ENCODE measurements around the gene RHOT1. TPM values are rescaled to one million over a fixed set of nuclear protein-coding genes. Genes with fewer than 3 reads are reported as not detected.

The RHOT1 gene
- total and polyA plus RNA-seq, 2 donors (not counting 3 experiments of a cell fraction or from before 2014, with no cell fraction given), result 23.5 to 28.8 TPM

GRCh38 chr17:32258383-32259140 lies 116.3 kb downstream of the RHOT1 start:
- intact Hi-C loops (cut with micrococcal nuclease) (no loop called here), dilution Hi-C loops (cut with MboI; ENCODE audit: extremely low pct_ligation_motif_present, low sequenced_read_pairs) (no loop called here)
- no peak overlapping the region for H3K4me3 ChIP-seq (replicated peaks in 1 of 3; ENCODE audit: insufficient read depth in 1 of 3, low read depth in 1 of 3, low read length in 3 of 3)
- no peaks in the 10 kb centered on the region for H3K9me3 ChIP-seq (replicated peaks; ENCODE audit: control insufficient read depth, insufficient read depth, low read length)
- POLR2A ChIA-PET, result no interaction called here
- H3K9ac ChIP-seq (replicated peaks; ENCODE audit: extremely low read depth, insufficient read depth, low read length), result no peak overlapping the region
- no peaks in the 10 kb centered on the region for H4K20me1 ChIP-seq (replicated peaks; ENCODE audit: control insufficient read depth, extremely low read depth, insufficient read depth, low read length)
- DNase-seq (ENCODE audit: low read depth, low spot score), result no peak
- peaks cover 16 to 38% of the 10 kb centered on the region in 2 experiments for H3K27me3 ChIP-seq (ENCODE audit: control insufficient read depth in 2 of 2, insufficient read depth in 2 of 2, low read length in 2 of 2)
- H3K27ac ChIP-seq (ENCODE audit: insufficient read depth, low read depth, low read length), result no peak overlapping the region
- no peak for TF ChIP-seq JUN (IDR thresholded peaks at IDR 0.05; ENCODE audit: borderline replicate concordance, insufficient read depth, insufficient read length, low read depth)
- no peak for TF ChIP-seq EZH2 (IDR thresholded peaks at IDR 0.05; ENCODE audit: borderline replicate concordance, low read depth, low read length, severe bottlenecking)
- TF ChIP-seq FOS (IDR thresholded peaks at IDR 0.05; ENCODE audit: borderline replicate concordance, insufficient read depth, low read length), result no peak
- TF ChIP-seq GATA2 (IDR thresholded peaks at IDR 0.05; ENCODE audit: insufficient read depth, insufficient read length, low read depth, low read length), result no peak
- no peak for TF ChIP-seq CTCF (IDR thresholded peaks at IDR 0.05; ENCODE audit: extremely low read depth in 1 of 2, insufficient read depth in 1 of 2, low read depth in 1 of 2, low read length in 2 of 2)
- no peak for TF ChIP-seq MYC (IDR thresholded peaks at IDR 0.05; ENCODE audit: low read depth, low read length)
- TF ChIP-seq POLR2AphosphoS5 (IDR thresholded peaks at IDR 0.05; ENCODE audit: insufficient read depth, low read depth, low read length), result no peak
- no peak for TF ChIP-seq MAX (IDR thresholded peaks at IDR 0.05; ENCODE audit: insufficient read depth, insufficient read length)
- TF ChIP-seq POLR2A (IDR thresholded peaks at IDR 0.05; ENCODE audit: low read depth, low read length), result no peak
- H3K79me2 ChIP-seq (ENCODE audit: control insufficient read depth, insufficient read depth, low read length), result no peaks in the 10 kb centered on the region
- no TSS peak for BruUV-seq (replicated peaks)
- CTCF ChIA-PET, result interaction anchor here (1.1 to 1.5 kb wide), 3 partner anchors 36 to 60 kb away, joined by 3 to 4 read pairs (median 3); no protein-coding TSS in a partner anchor
- no peak overlapping the region for H2AFZ ChIP-seq (ENCODE audit: low read depth, low read length)
- H3K4me2 ChIP-seq (ENCODE audit: insufficient read depth, low read length), result no peak overlapping the region
- H3K36me3 ChIP-seq (ENCODE audit: control insufficient read depth in 2 of 2, extremely low read depth in 1 of 2, insufficient read depth in 2 of 2, low read length in 2 of 2), result no peaks in the 10 kb centered on the region
- peaks cover 2% of the 10 kb centered on the region for H3K4me1 ChIP-seq (ENCODE audit: control insufficient read depth, extremely low read depth, insufficient read depth, low read length)
- FAIRE-seq, result no peak
- H3K9me1 ChIP-seq (replicated peaks; ENCODE audit: control insufficient read depth, extremely low read depth, insufficient read depth, low read length), result no peaks in the 10 kb centered on the region

Measured in endothelial cell of umbilical vein (primary cell).